IMR-90 (cell line): Measurements from ENCODE around the gene SV2B. TPM values are rescaled to one million over a fixed set of nuclear protein-coding genes. Genes with fewer than 3 reads are reported as not detected.

Source experiments
- ATAC-seq: fragments of 200-7000 bp; cut with Tn5 transposase; 2 replicates; pipeline ENCODE4 v1.9.1; 2020; ENCODE audit warnings: low read depth, mild to moderate bottlenecking, moderate library complexity
- BruUV-seq: library from RNA; stranded (reverse); fragments of 400-500 nt; replicated peaks from 2 replicates; lab custom pipeline; 2021; lab: Mats Ljungman, UMichigan
- CTCF ChIA-PET: fragments of 300-600 bp; formaldehyde crosslinking; extraction: SDS; loops from one replicate; lab custom pipeline; 2021; ENCODE audit warnings: antibody characterized with exemption; lab: Yijun Ruan, JAX
- POLR2A ChIA-PET: fragments of 300-600 bp; sonication (Branson Sonifier 250); formaldehyde crosslinking; loops from one replicate; lab custom pipeline; 2022; ENCODE audit warnings: antibody characterized with exemption; ENCODE audit not compliant: unreplicated experiment; lab: Charles Lee
- DNase-seq: peaks from one replicate; pipeline ENCODE4 v3.0.0; 2013
- H2AFZ ChIP-seq: replicated peaks from 2 replicates; pipeline ENCODE3; 2013; ENCODE audit warnings: low read length, mild to moderate bottlenecking; ENCODE audit not compliant: poor library complexity
- H2AK5ac ChIP-seq: 2 replicates; pipeline ENCODE4 v1.6.1; 2013; ENCODE audit warnings: low read depth, low read length, inconsistent platforms
- H2AK9ac ChIP-seq: replicated peaks from 2 replicates; pipeline ENCODE3; 2013; ENCODE audit warnings: mild to moderate bottlenecking, low read depth, low read length, moderate library complexity; ENCODE audit not compliant: poor library complexity
- H2BK120ac ChIP-seq: 2 replicates; pipeline ENCODE4 v1.6.1; 2013; ENCODE audit warnings: low read depth, low read length, inconsistent platforms
- H2BK15ac ChIP-seq: 3 replicates; pipeline ENCODE4 v1.6.1; 2013; ENCODE audit warnings: low read depth, low read length, inconsistent platforms
- H2BK20ac ChIP-seq: 2 replicates; pipeline ENCODE4 v1.6.1; 2013; ENCODE audit warnings: low read depth, mild to moderate bottlenecking, inconsistent platforms, low read length, moderate library complexity
- H2BK5ac ChIP-seq: 2 replicates; pipeline ENCODE4 v1.6.1; 2013; ENCODE audit warnings: mild to moderate bottlenecking, low read depth, low read length, inconsistent platforms; ENCODE audit not compliant: poor library complexity, severe bottlenecking
- H3K14ac ChIP-seq: replicated peaks from 2 replicates; pipeline ENCODE4 v1.6.1; 2013; ENCODE audit warnings: low read depth, low read length, inconsistent platforms
- H3K18ac ChIP-seq: 2 replicates; pipeline ENCODE4 v1.6.1; 2013; ENCODE audit warnings: low read depth, low read length, control low read depth
- H3K23ac ChIP-seq: 2 replicates; pipeline ENCODE4 v1.6.1; 2013; ENCODE audit warnings: low read depth, low read length, inconsistent platforms
- H3K27ac ChIP-seq: 2 replicates; pipeline ENCODE4 v1.5.1; 2013; ENCODE audit warnings: mild to moderate bottlenecking, control low read depth, low read length; ENCODE audit not compliant: insufficient read depth
- H3K27me3 ChIP-seq: 2 replicates; pipeline ENCODE4 v1.6.1; 2013; ENCODE audit warnings: low read length; ENCODE audit not compliant: control insufficient read depth, insufficient read depth
- H3K36me3 ChIP-seq: 2 replicates; pipeline ENCODE4 v1.6.1; 2013; ENCODE audit warnings: low read length, mixed read lengths; ENCODE audit not compliant: control insufficient read depth, insufficient read depth
- H3K4ac ChIP-seq: 2 replicates; pipeline ENCODE4 v1.6.1; 2013; ENCODE audit warnings: low read depth, low read length, inconsistent platforms
- H3K4me1 ChIP-seq: 2 replicates; pipeline ENCODE4 v1.6.1; 2013; ENCODE audit warnings: low read length, mixed read lengths; ENCODE audit not compliant: control insufficient read depth, insufficient read depth
- H3K4me2 ChIP-seq: 2 replicates; pipeline ENCODE4 v1.6.1; 2013; ENCODE audit warnings: low read depth, mild to moderate bottlenecking, control low read depth, low read length, moderate library complexity
- H3K4me3 ChIP-seq: 2 replicates; pipeline ENCODE4 v1.5.1; 2013; ENCODE audit warnings: low read depth, mild to moderate bottlenecking, control low read depth, low read length, moderate library complexity; ENCODE audit not compliant: insufficient read depth
- H3K56ac ChIP-seq: 2 replicates; pipeline ENCODE4 v1.6.1; 2013; ENCODE audit warnings: low read length, inconsistent platforms; ENCODE audit not compliant: insufficient read depth; ENCODE audit errors: extremely low read depth
- H3K79me1 ChIP-seq, 2 experiments: 2 replicates each; pipeline ENCODE4 v1.6.1; 2013; ENCODE audit warnings: low read length in 2 of 2, inconsistent platforms in 1 of 2, low read depth in 1 of 2
- H3K9ac ChIP-seq: 2 replicates; pipeline ENCODE4 v1.6.1; 2013; ENCODE audit warnings: low read depth, low read length, control low read depth
- H3K9me1 ChIP-seq: 2 replicates; pipeline ENCODE4 v1.6.1; 2013; ENCODE audit warnings: low read length, inconsistent platforms; ENCODE audit not compliant: insufficient read depth
- H3K9me3 ChIP-seq: 2 replicates; pipeline ENCODE4 v1.6.1; 2013; ENCODE audit warnings: low read length; ENCODE audit not compliant: control insufficient read depth, insufficient read depth
- H4K20me1 ChIP-seq: 2 replicates; pipeline ENCODE4 v1.6.1; 2013; ENCODE audit warnings: low read length, inconsistent platforms; ENCODE audit not compliant: insufficient read depth
- H4K5ac ChIP-seq: 2 replicates; pipeline ENCODE4 v1.6.1; 2013; ENCODE audit warnings: mild to moderate bottlenecking, low read depth, low read length, control low read depth
- H4K8ac ChIP-seq, 2 experiments: 2 replicates each; pipeline ENCODE4 v1.6.1; 2013; ENCODE audit warnings: low read depth in 2 of 2, low read length in 2 of 2, control low read depth in 1 of 2, inconsistent platforms in 1 of 2
- H4K91ac ChIP-seq: 2 replicates; pipeline ENCODE4 v1.6.1; 2013; ENCODE audit warnings: low read depth, low read length, inconsistent platforms; ENCODE audit not compliant: insufficient read depth
- BHLHE40 ChIP-seq: fragments of 150-350 bp; IDR thresholded peaks from 2 replicates; pipeline ENCODE4 v1.6.1; 2016; ENCODE audit warnings: mild to moderate bottlenecking, low read depth, low read length
- CEBPB ChIP-seq: IDR thresholded peaks from 2 replicates; pipeline ENCODE4 v1.6.1; 2012; ENCODE audit warnings: low read depth, low read length, improper control_type of control experiment
- MAFK ChIP-seq: IDR thresholded peaks from 2 replicates; pipeline ENCODE4 v1.6.1; 2012; ENCODE audit warnings: low read depth, low read length, improper control_type of control experiment
- MAZ ChIP-seq: IDR thresholded peaks from 2 replicates; pipeline ENCODE4 v1.6.1; 2012; ENCODE audit warnings: low read depth, mild to moderate bottlenecking, low read length, improper control_type of control experiment, moderate library complexity, borderline replicate concordance
- MXI1 ChIP-seq: IDR thresholded peaks from 2 replicates; pipeline ENCODE4 v1.6.1; 2012; ENCODE audit warnings: low read depth, mild to moderate bottlenecking, low read length, moderate library complexity, borderline replicate concordance
- POLR2A ChIP-seq: IDR thresholded peaks from 2 replicates; pipeline ENCODE4 v1.6.1; 2012; ENCODE audit warnings: mild to moderate bottlenecking, low read depth, low read length
- RCOR1 ChIP-seq: IDR thresholded peaks from 2 replicates; pipeline ENCODE4 v1.6.1; 2012; ENCODE audit warnings: mild to moderate bottlenecking, low read length, improper control_type of control experiment; ENCODE audit not compliant: insufficient replicate concordance
- RFX5 ChIP-seq: IDR thresholded peaks from 2 replicates; pipeline ENCODE4 v1.8.0; 2012; ENCODE audit warnings: low read depth, mild to moderate bottlenecking, low read length, moderate library complexity
- SMC3 ChIP-seq: fragments of 150-350 bp; IDR thresholded peaks from 2 replicates; pipeline ENCODE4 v1.6.1; 2016; ENCODE audit warnings: low read depth, mild to moderate bottlenecking, antibody characterized with exemption, low read length, moderate library complexity
- whole genome bisulfite sequencing, 2 experiments: methylation state at CpG; one replicate each; pipeline versions ENCODE4 v1.1.5 to v1.1.7; 2013; ENCODE audit warnings: missing lambda C conversion rate in 2 of 2; ENCODE audit not compliant: insufficient read length in 1 of 2; ENCODE audit errors: extremely low coverage in 2 of 2; 5-methylcytosine and 5-hydroxymethylcytosine counted together
- dilution Hi-C: fragments of 300-500 bp; cut with HindIII; formaldehyde crosslinking; loops from one replicate; pipeline ENCODE4 v1.14.3; 2018; ENCODE audit warnings: low sequenced_read_pairs; ENCODE audit not compliant: unreplicated experiment
- in situ Hi-C: fragments of 300-500 bp; cut with MboI; formaldehyde crosslinking; loops from 3 replicates; pipeline ENCODE4 v1.14.3; 2019; ENCODE audit warnings: low sequenced_read_pairs, inconsistent platforms, mixed read lengths
- intact Hi-C: fragments of 100-400 bp; cut with micrococcal nuclease; formaldehyde crosslinking; loops from 2 replicates; pipeline ENCODE4 v1.10.0; 2022
- polyA plus RNA-seq, 3 experiments: library from polyadenylated mRNA; depleted of rRNA; stranded (reverse); fragments of >200 nt; gene quantifications; 2 replicates each; pipeline ENCODE4 v1.2.3, GENCODE V29; 2012; ENCODE audit warnings: low replicate concordance in 1 of 3
- total RNA-seq: library from RNA; depleted of rRNA; stranded (reverse); fragments of >200 nt; gene quantifications from 2 replicates; pipeline ENCODE4 v1.2.3, GENCODE V29; 2012
- TF ChIP-seq, protein P1 (sequence below): fragments of 150-350 bp; IDR thresholded peaks from 2 replicates; pipeline ENCODE4 v1.6.1; 2016; ENCODE audit warnings: low read depth, mild to moderate bottlenecking, low read length, moderate library complexity, borderline replicate concordance

SV2B gene
- total and polyA plus RNA-seq, 2 of the 4 experiments (the other 2 are of a cell fraction), result not detected

- BruUV-seq, result no TSS peak
- Histone ChIP-seq H3K27ac (no peak overlapping the region), H2BK15ac (no peak overlapping the region), H3K4me1 (no peaks in the 10 kb centered on the region), H4K8ac (no peak overlapping the region), H2BK120ac (no peak overlapping the region), H2BK5ac (no peak overlapping the region), H3K4ac (no peak overlapping the region), H3K79me1 (no peaks in the 10 kb centered on the region), H3K56ac (no peak overlapping the region), H3K9ac (no peak overlapping the region), H3K36me3 (no peaks in the 10 kb centered on the region), H3K4me2 (no peak overlapping the region), H2AFZ (no peak overlapping the region), H3K9me3 (no peaks in the 10 kb centered on the region), H4K91ac (no peak overlapping the region), H2BK20ac (no peak overlapping the region), H3K18ac (no peak overlapping the region), H3K9me1 (no peaks in the 10 kb centered on the region), H3K23ac (no peak overlapping the region), H3K27me3 (no peaks in the 10 kb centered on the region), H2AK5ac (no peak overlapping the region), H4K5ac (no peak overlapping the region), H3K14ac (no peak overlapping the region), H4K20me1 (no peaks in the 10 kb centered on the region), H3K4me3 (no peak overlapping the region), H2AK9ac (no peak overlapping the region)
- intact Hi-C loops, result no loop called here
- dilution Hi-C loops, result no loop called here
- CTCF ChIA-PET, result no interaction called here
- DNase-seq, result no peak
- no peak for ATAC-seq
- POLR2A ChIA-PET, result no interaction called here
- WGBS, 2 experiments, result 48% methylated on average over 7 of the region's 11 CpGs; no CpG with 5 or more reads in 1 of the 2 experiments
- in situ Hi-C loops, result no loop called here
- TF ChIP-seq MAZ, result no peak
- no peak for TF ChIP-seq SMC3
- TF ChIP-seq RCOR1, result no peak
- no peak for TF ChIP-seq RFX5
- TF ChIP-seq BHLHE40, result no peak
- TF ChIP-seq, protein P1, sequence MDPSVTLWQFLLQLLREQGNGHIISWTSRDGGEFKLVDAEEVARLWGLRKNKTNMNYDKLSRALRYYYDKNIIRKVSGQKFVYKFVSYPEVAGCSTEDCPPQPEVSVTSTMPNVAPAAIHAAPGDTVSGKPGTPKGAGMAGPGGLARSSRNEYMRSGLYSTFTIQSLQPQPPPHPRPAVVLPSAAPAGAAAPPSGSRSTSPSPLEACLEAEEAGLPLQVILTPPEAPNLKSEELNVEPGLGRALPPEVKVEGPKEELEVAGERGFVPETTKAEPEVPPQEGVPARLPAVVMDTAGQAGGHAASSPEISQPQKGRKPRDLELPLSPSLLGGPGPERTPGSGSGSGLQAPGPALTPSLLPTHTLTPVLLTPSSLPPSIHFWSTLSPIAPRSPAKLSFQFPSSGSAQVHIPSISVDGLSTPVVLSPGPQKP, result no peak
- TF ChIP-seq CEBPB, result no peak
- no peak for TF ChIP-seq POLR2A
- TF ChIP-seq MAFK, result no peak
- no peak for TF ChIP-seq MXI1
Observed at GRCh38 chr15:91214675-91215590, 114.9 kb downstream of the SV2B start.
